Activated naive CD8-positive, alpha-beta T cell treated with anti-CD3 and anti-CD28 coated beads, Interleukin-2, amount 10 ng/mL, durations not matched to agents 7 days and 5 days (primary cell): ENCODE results near the gene LLGL2. TPM values are rescaled to one million over a fixed set of nuclear protein-coding genes. Genes with fewer than 3 reads are reported as not detected.
A peak's percentile ranks its signal among the peaks of the same experiment; 100 is the strongest.
"Not testable (repeated sequence)": the region's sequence is repeated elsewhere in the genome, so short reads cannot be mapped to it uniquely, and the experiment has no call there.

Source experiments
- ATAC-seq: fragments of 150-1000 bp; cut with Tn5 transposase; one replicate; pipeline ENCODE4 v1.10.0; 2021; ENCODE audit warnings: low read depth, moderate library complexity
- POLR2A ChIA-PET: fragments of 350-600 bp; sonication (Branson Sonifier 250); formaldehyde crosslinking; loops from one replicate; lab custom pipeline; 2021; ENCODE audit warnings: antibody characterized with exemption; lab: Charles Lee
- DNase-seq: peaks from one replicate; pipeline ENCODE4 v3.0.0; 2021
- H3K27ac Mint-ChIP-seq: one replicate; pipeline ENCODE4 v1.8.0; 2022; ENCODE audit warnings: mild to moderate bottlenecking, mixed read lengths
- H3K27me3 Mint-ChIP-seq: one replicate; pipeline ENCODE4 v1.8.0; 2022; ENCODE audit warnings: mild to moderate bottlenecking, moderate library complexity, mixed read lengths
- H3K36me3 Mint-ChIP-seq: one replicate; pipeline ENCODE4 v1.8.0; 2021; ENCODE audit warnings: mild to moderate bottlenecking, mixed read lengths
- H3K4me1 Mint-ChIP-seq: one replicate; pipeline ENCODE4 v1.8.0; 2021; ENCODE audit warnings: mixed read lengths
- H3K4me3 Mint-ChIP-seq: one replicate; pipeline ENCODE4 v1.8.0; 2022; ENCODE audit warnings: mild to moderate bottlenecking, moderate library complexity, mixed read lengths
- H3K9me3 Mint-ChIP-seq: one replicate; pipeline ENCODE4 v1.8.0; 2021; ENCODE audit warnings: mixed read lengths
- total RNA-seq, 2 experiments: library from RNA; stranded (reverse); gene quantifications; one replicate each; pipeline ENCODE4 v1.2.3, GENCODE V29; 2021

The LLGL2 gene
- total RNA-seq, 2 experiments from 2014 or later, result 36.9 to 37.2 TPM

DNA sequence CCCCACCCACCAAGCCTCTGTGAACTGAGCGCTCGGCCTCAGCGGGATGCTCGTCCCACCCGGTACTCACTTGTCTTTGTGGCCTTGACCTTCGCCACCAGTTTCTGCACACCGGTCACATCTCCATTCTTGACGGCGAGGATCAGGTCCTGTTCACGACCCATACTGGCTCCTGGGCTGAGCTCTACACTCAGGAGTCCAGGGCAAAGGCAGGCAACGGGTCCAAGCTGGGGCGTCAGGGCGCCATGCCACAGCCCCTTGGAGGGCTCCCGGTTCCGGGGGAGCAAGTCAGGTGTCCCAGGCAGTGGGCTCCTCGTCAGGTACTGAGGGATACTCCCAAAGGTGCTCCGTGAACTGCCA, 11.9 kb upstream of the LLGL2 start:
- no peak overlapping the region for H3K4me3 Mint-ChIP-seq
- H3K27ac Mint-ChIP-seq, result no peak overlapping the region
- H3K4me1 Mint-ChIP-seq, result peaks cover 16% of the 10 kb centered on the region
- peaks cover 7% of the 10 kb centered on the region for H3K27me3 Mint-ChIP-seq
- POLR2A ChIA-PET, result interaction anchor here (1.5 to 2.0 kb wide), 2 partner anchors 26 to 75 kb away, joined by 3 to 5 read pairs; no protein-coding TSS in a partner anchor
- peaks cover 3% of the 10 kb centered on the region for H3K36me3 Mint-ChIP-seq
- DNase-seq (no peak), ATAC-seq (no peak)
- no peaks in the 10 kb centered on the region for H3K9me3 Mint-ChIP-seq

GRCh38 chr17:75514299-75514918, 11.1 kb upstream of the LLGL2 start:
- POLR2A ChIA-PET, result interaction anchor here (1.5 kb wide), 1 partner anchor 74 kb away, joined by 3 read pairs; no protein-coding TSS in a partner anchor
- peaks cover 7% of the 10 kb centered on the region for H3K27me3 Mint-ChIP-seq
- H3K4me1 Mint-ChIP-seq, result peaks cover 22% of the 10 kb centered on the region
- peak overlapping the region; percentile 28 for H3K4me3 Mint-ChIP-seq
- DNase-seq (no peak), ATAC-seq (no peak)
- peaks cover 8% of the 10 kb centered on the region for H3K36me3 Mint-ChIP-seq
- H3K9me3 Mint-ChIP-seq, result no peaks in the 10 kb centered on the region
- no peak overlapping the region for H3K27ac Mint-ChIP-seq

DNA sequence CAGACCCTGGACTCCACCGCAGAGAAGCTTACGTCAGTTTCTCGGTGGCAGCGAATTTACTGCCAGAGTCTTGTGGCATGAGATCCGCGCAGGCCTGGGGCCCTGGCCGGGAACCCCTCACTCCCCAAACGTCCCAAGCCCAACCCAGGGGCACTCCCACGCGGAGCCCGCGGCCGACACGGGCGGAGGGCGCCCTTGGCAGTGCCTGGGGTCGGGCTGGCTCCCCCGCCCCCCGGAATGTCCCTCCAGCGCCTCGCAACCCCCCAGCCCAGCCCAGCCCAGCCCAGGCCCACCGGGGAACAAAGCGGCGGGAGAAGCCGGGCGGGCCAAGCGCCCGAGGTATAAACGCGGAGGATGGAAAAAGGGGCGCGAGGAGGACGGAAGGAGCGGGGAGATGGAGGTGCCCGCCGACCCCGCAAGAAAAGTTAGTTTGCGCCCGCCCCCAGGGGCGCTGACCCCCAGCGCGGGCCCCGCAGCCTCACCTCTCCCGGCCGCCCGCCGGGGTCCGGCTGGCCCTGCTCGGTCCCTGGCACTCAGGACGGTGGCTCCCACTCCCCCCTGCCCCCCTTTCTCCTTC, 10.5 kb upstream of the LLGL2 start:
- DNase-seq (no peak), ATAC-seq (no peak)
- peaks cover 7% of the 10 kb centered on the region for H3K27me3 Mint-ChIP-seq
- H3K27ac Mint-ChIP-seq, result no peak overlapping the region
- H3K9me3 Mint-ChIP-seq, result no peaks in the 10 kb centered on the region
- peaks cover 12% of the 10 kb centered on the region for H3K36me3 Mint-ChIP-seq
- H3K4me3 Mint-ChIP-seq, result no peak overlapping the region
- peaks cover 24% of the 10 kb centered on the region for H3K4me1 Mint-ChIP-seq
- POLR2A ChIA-PET, result interaction anchor here (1.5 kb wide), 1 partner anchor 74 kb away, joined by 3 read pairs; no protein-coding TSS in a partner anchor

DNA sequence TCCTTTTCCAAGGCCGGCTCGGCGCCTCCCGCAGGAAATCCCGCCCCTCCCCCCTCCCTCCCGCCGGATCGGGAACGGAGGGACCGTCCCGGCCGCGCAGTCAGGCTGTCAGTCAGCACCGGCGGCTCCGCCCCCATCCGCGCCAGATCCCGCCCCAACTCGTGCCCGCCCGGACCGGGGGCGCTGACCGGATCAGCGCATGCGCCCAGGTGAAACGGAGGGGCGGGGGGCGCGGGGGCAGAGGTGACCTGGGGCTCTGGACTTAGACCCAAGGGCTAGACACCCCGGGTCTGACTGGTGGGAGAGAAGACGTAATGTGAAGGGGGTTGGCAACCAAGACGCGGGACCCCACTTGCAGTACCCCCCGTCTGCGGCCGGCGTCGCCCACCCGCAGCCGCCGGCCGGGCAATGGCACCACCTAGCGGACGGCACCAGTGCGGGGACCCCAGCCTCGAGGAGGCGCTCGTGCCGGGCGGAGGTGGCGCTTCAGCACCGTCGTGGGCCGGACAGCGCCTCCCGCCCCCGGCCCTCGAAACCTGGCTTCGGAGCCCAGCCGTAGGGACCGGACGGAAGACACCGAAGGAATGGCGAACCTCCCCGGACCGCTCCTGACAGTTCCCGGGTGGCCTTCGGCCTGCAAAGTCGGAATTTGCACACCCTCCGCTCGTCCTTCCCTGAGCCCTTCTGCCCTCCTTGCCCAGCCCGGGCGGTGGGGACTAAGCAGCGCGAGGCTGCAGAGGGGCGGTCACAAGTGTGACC, 9.8 kb upstream of the LLGL2 start, which contains the start of gene CASKIN2:
CASKIN2 (minus strand) TSS at position 42 of the 759 bp plus-strand sequence. CDS start 1,733 bp downstream, outside the sequence.
- Mint-ChIP-seq H3K9me3 (no peaks in the 10 kb centered on the region), H3K27me3 (peaks cover 7% of the 10 kb centered on the region), H3K4me3 (peak within 1 kb of the TSS; percentile 70), H3K27ac (peak within 1 kb of the TSS; percentile 16), H3K36me3 (peaks cover 13% of the 10 kb centered on the region), H3K4me1 (peaks cover 24% of the 10 kb centered on the region)
- POLR2A ChIA-PET, result interaction anchor here (0.7 to 2.2 kb wide), 19 partner anchors 9 to 271 kb away, joined by 3 to 23 read pairs (median 5); partner anchors contain the start of genes GRB2, LLGL2, MIF4GD and MYO15B
- ATAC-seq, result peak; percentile 47
- DNase-seq, result peak; percentile 85

GRCh38 chr17:75516255-75516618, 9.3 kb upstream of the LLGL2 start, which contains the start of gene TSEN54:
TSS of gene TSEN54 (plus strand) at chr17:75516528. CDS start at chr17:75516561, 33 bp downstream.
- peaks cover 7% of the 10 kb centered on the region for H3K27me3 Mint-ChIP-seq
- H3K4me1 Mint-ChIP-seq, result peaks cover 24% of the 10 kb centered on the region
- POLR2A ChIA-PET, result interaction anchor here (0.7 to 2.2 kb wide), 23 partner anchors 9 to 271 kb away, joined by 3 to 23 read pairs (median 4); partner anchors contain the start of genes GRB2, LLGL2, MIF4GD and MYO15B
- peaks cover 15% of the 10 kb centered on the region for H3K36me3 Mint-ChIP-seq
- H3K9me3 Mint-ChIP-seq, result no peaks in the 10 kb centered on the region
- peak within 1 kb of the TSS; percentile 75 for H3K4me3 Mint-ChIP-seq
- ATAC-seq (peak; percentile 80), DNase-seq (peak; percentile 99)
- H3K27ac Mint-ChIP-seq, result peak within 1 kb of the TSS; percentile 91

DNA sequence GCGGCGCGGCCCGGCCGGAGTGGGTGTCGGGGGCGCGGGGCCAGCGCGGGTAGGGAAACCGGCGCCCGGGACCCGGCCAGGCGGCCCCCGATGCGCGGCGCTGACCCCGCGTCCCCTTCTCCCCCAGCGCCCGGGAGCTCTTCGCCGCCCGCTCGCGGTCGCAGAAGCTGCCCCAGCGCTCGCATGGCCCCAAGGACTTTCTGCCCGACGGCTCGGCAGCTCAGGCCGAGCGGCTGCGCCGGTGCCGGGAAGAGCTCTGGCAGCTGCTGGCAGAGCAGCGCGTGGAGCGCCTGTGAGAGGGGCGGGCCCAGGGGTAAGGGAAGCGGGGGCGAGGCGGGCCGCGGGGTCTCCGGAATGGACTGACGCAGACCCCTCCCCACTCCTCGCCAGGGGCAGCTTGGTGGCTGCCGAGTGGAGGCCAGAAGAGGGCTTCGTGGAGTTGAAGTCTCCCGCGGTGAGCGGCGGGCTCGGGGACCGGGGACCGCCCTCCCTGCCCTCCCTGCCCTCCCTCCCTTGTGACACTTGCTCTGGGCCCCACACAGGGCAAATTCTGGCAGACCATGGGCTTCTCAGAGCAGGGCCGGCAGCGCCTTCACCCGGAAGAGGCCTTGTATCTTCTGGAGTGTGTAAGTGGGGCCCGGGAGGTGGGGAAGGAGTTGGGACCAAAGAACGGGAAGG, 8.7 kb upstream of the LLGL2 start:
- Mint-ChIP-seq H3K27ac (peak overlapping the region; percentile 91), H3K9me3 (no peaks in the 10 kb centered on the region)

DNA sequence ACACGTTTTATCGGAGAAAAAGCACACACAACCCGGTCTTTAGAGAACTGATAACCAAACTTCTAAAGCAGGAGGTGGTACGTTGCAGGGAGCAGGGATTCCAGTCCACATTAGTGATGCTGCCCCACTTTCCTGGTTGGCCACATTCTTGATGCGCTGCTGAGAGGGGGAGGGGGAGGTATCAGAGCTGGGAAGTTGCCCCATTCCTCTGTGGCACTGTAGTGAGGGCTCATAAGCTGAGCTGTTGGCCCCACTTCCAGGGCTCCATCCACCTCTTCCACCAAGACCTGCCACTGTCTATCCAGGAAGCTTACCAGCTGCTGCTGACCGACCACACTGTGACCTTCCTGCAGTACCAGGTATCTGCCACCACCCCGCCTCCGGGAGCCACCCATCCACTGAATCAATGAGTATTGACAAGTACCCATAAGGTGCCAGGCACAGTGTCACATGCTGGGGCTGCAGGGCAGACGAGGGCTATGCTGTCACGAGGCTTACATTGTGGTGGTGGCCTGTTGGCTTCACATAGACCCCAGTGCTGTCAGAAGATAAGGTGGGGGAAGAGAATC, 8.1 kb upstream of the LLGL2 start:
- H3K4me3 Mint-ChIP-seq, result peak overlapping the region; percentile 75
- H3K4me1 Mint-ChIP-seq, result peaks cover 24% of the 10 kb centered on the region
- ATAC-seq, result no peak
- no peaks in the 10 kb centered on the region for H3K9me3 Mint-ChIP-seq
- POLR2A ChIA-PET, result interaction anchor here (0.6 to 2.2 kb wide), 18 partner anchors 8 to 247 kb away, joined by 3 to 23 read pairs (median 6); partner anchors contain the start of genes GRB2, LLGL2, MIF4GD and MYO15B
- peaks cover 7% of the 10 kb centered on the region for H3K27me3 Mint-ChIP-seq
- H3K36me3 Mint-ChIP-seq, result peaks cover 17% of the 10 kb centered on the region
- H3K27ac Mint-ChIP-seq, result peak overlapping the region; percentile 91
- no peak for DNase-seq

More for the DNA sequence above, 8.7 kb upstream of the LLGL2 start:
- ATAC-seq, result peak; percentile 8
- Mint-ChIP-seq H3K27me3 (peaks cover 7% of the 10 kb centered on the region), H3K4me1 (peaks cover 24% of the 10 kb centered on the region), H3K4me3 (peak overlapping the region; percentile 75), H3K36me3 (peaks cover 15% of the 10 kb centered on the region)
- DNase-seq, result peak; percentile 72
- POLR2A ChIA-PET, result interaction anchor here (0.5 to 2.2 kb wide), 23 partner anchors 8 to 387 kb away, joined by 3 to 23 read pairs (median 4); partner anchors contain the start of genes GRB2, LLGL2, MIF4GD and MYO15B

GRCh38 chr17:75518201-75518600, 7.3 kb upstream of the LLGL2 start:
- Mint-ChIP-seq H3K27ac (peak overlapping the region; percentile 91), H3K4me1 (peaks cover 24% of the 10 kb centered on the region), H3K4me3 (peak overlapping the region; percentile 75), H3K36me3 (peaks cover 19% of the 10 kb centered on the region), H3K9me3 (no peaks in the 10 kb centered on the region), H3K27me3 (peaks cover 7% of the 10 kb centered on the region)
- peak; percentile 65 for ATAC-seq
- POLR2A ChIA-PET, result interaction anchor here (0.9 to 1.8 kb wide), 11 partner anchors 9 to 247 kb away, joined by 3 to 8 read pairs (median 4); partner anchors contain the start of genes MIF4GD and TMEM94
- no peak for DNase-seq

GRCh38 chr17:75518983-75519537, 6.4 kb upstream of the LLGL2 start:
- POLR2A ChIA-PET, result interaction anchor here (0.9 to 1.8 kb wide), 3 partner anchors 62 to 248 kb away, joined by 3 to 6 read pairs (median 4); partner anchors contain the start of gene MIF4GD
- Mint-ChIP-seq H3K4me3 (peak overlapping the region; percentile 75), H3K9me3 (no peaks in the 10 kb centered on the region), H3K27me3 (peaks cover 1% of the 10 kb centered on the region), H3K36me3 (peaks cover 20% of the 10 kb centered on the region), H3K4me1 (peaks cover 24% of the 10 kb centered on the region), H3K27ac (peak overlapping the region; percentile 91)
- ATAC-seq, result no peak
- no peak for DNase-seq

- Mint-ChIP-seq H3K36me3 (peaks cover 20% of the 10 kb centered on the region), H3K4me1 (peaks cover 24% of the 10 kb centered on the region)
- not testable (repeated sequence) for ATAC-seq, H3K27me3 Mint-ChIP-seq, DNase-seq, H3K9me3 Mint-ChIP-seq, H3K27ac Mint-ChIP-seq, H3K4me3 Mint-ChIP-seq
- POLR2A ChIA-PET, result interaction anchor here (0.9 kb wide), 1 partner anchor 19 kb away, joined by 4 read pairs; no protein-coding TSS in a partner anchor
Observed at GRCh38 chr17:75520413-75520812, 5.1 kb upstream of the LLGL2 start.

- Mint-ChIP-seq H3K9me3 (no peaks in the 10 kb centered on the region), H3K4me3 (no peak overlapping the region), H3K36me3 (peaks cover 20% of the 10 kb centered on the region), H3K4me1 (peaks cover 25% of the 10 kb centered on the region), H3K27ac (no peak overlapping the region), H3K27me3 (no peaks in the 10 kb centered on the region)
- POLR2A ChIA-PET, result interaction anchor here (1.4 kb wide), 1 partner anchor 14 kb away, joined by 3 read pairs; no protein-coding TSS in a partner anchor
- ATAC-seq (no peak), DNase-seq (no peak)
Observed at GRCh38 chr17:75521290-75521689, 4.2 kb upstream of the LLGL2 start.
